ENCODE results near the gene ELANE.
"Not testable (repeated sequence)": the region's sequence is repeated elsewhere in the genome, so short reads cannot be mapped to it uniquely, and the experiment has no call there.

The ELANE gene

GRCh38 chr19:814152-815078 lies 37.7 kb upstream of the ELANE start:
- no peak for DNase-seq

GRCh38 chr19:815079-815774 lies 36.9 kb upstream of the ELANE start:
- DNase-seq = no peak

GRCh38 chr19:815775-816499 lies 36.2 kb upstream of the ELANE start:
- no peak for DNase-seq

- no peak for DNase-seq
Measured at GRCh38 chr19:816500-816857, 35.6 kb upstream of the ELANE start.

GRCh38 chr19:820212-820611 lies 31.9 kb upstream of the ELANE start:
- not testable (repeated sequence) for DNase-seq

- no peak for DNase-seq
Measured at GRCh38 chr19:821231-821824, 30.8 kb upstream of the ELANE start.

GRCh38 chr19:821825-822503 lies 30.1 kb upstream of the ELANE start, which contains the start of gene PLPPR3:
Gene PLPPR3 (minus strand): TSS chr19:821955. CDS start chr19:821559, 396 bp downstream.
- DNase-seq = no peak

GRCh38 chr19:823565-824121 lies 28.5 kb upstream of the ELANE start:
- no peak for DNase-seq

- DNase-seq = no peak
Measured at GRCh38 chr19:824885-825284, 27.2 kb upstream of the ELANE start.

- DNase-seq = no peak
Measured at GRCh38 chr19:825897-826644, 26.0 kb upstream of the ELANE start.

GRCh38 chr19:827314-827709 lies 24.8 kb upstream of the ELANE start:
- no peak for DNase-seq

- DNase-seq = no peak
Measured at GRCh38 chr19:827710-828321, 24.3 kb upstream of the ELANE start, which contains the start of gene AZU1. Gene AZU1 (plus strand): TSS chr19:827837. CDS start chr19:827847, 10 bp downstream.

GRCh38 chr19:829129-829758 lies 22.9 kb upstream of the ELANE start:
- no peak for DNase-seq

- DNase-seq = no peak
Measured at GRCh38 chr19:831407-832369, 20.4 kb upstream of the ELANE start.

GRCh38 chr19:834216-834615 lies 17.9 kb upstream of the ELANE start:
- DNase-seq = no peak

GRCh38 chr19:835210-835810 lies 16.8 kb upstream of the ELANE start:
- no peak for DNase-seq

- DNase-seq = no peak
Measured at GRCh38 chr19:840519-841206, 11.4 kb upstream of the ELANE start, which contains the start of gene PRTN3. Gene PRTN3 (plus strand): TSS chr19:840999. CDS start chr19:841009, 10 bp downstream.

- not testable (repeated sequence) for DNase-seq
Measured at GRCh38 chr19:842802-843179, 9.3 kb upstream of the ELANE start.

Measured in CD4-positive, alpha-beta T cell treated with Interleukin-10 for 1 hour (primary cell).